Measurements from ENCODE around the gene RNH1.
A peak's percentile ranks its signal among the peaks of the same experiment; 100 is the strongest.

RNH1 gene

GRCh38 chr11:536841-537621, 30.0 kb upstream of the RNH1 start, which contains the start of gene LRRC56:
TSS of gene LRRC56 (plus strand) at chr11:537527. CDS start at chr11:540685, 3,158 bp downstream.
- peak; percentile 89 for DNase-seq

- peak; percentile 94 for DNase-seq
Measured at GRCh38 chr11:535519-536454, 28.7 kb upstream of the RNH1 start, which contains the start of gene HRAS. TSS of gene HRAS (minus strand) at chr11:535576.

- no peak for DNase-seq
Measured at GRCh38 chr11:535210-535518, 28.1 kb upstream of the RNH1 start.

GRCh38 chr11:534396-535209, 27.6 kb upstream of the RNH1 start:
- no peak for DNase-seq

- no peak for DNase-seq
Measured at GRCh38 chr11:533586-534395, 26.7 kb upstream of the RNH1 start.

GRCh38 chr11:532986-533585, 26.0 kb upstream of the RNH1 start:
- DNase-seq: no peak

- DNase-seq: no peak
Measured at GRCh38 chr11:532527-532985, 25.5 kb upstream of the RNH1 start.

GRCh38 chr11:531919-532526, 25.0 kb upstream of the RNH1 start:
- DNase-seq: no peak

- no peak for DNase-seq
Measured at GRCh38 chr11:530960-531831, 24.2 kb upstream of the RNH1 start.

GRCh38 chr11:529728-530411, 22.8 kb upstream of the RNH1 start:
- no peak for DNase-seq

- DNase-seq: no peak
Measured at GRCh38 chr11:528815-529727, 22.0 kb upstream of the RNH1 start.

GRCh38 chr11:528166-528814, 21.2 kb upstream of the RNH1 start:
- DNase-seq: no peak

GRCh38 chr11:526192-526591, 19.1 kb upstream of the RNH1 start:
- DNase-seq: no peak

- DNase-seq: no peak
Measured at GRCh38 chr11:521177-521688, 14.2 kb upstream of the RNH1 start.

- no peak for DNase-seq
Measured at GRCh38 chr11:520428-521176, 13.6 kb upstream of the RNH1 start.

- DNase-seq: peak; percentile 87
Measured at GRCh38 chr11:518463-519202, 11.6 kb upstream of the RNH1 start.

All from effector CD4-positive, alpha-beta T cell (primary cell).